Left ventricle myocardium superior (tissue), 1 donor: ENCODE results near the gene FOXO1. TPM values are rescaled to one million over a fixed set of nuclear protein-coding genes. Genes with fewer than 3 reads are reported as not detected.

ENCODE experiments used
- ATAC-seq: fragments of 200-7000 bp; cut with Tn5 transposase; one replicate; pipeline ENCODE4 v1.9.1; 2020; ENCODE audit warnings: mild to moderate bottlenecking, moderate library complexity
- DNase-seq: peaks from one replicate; pipeline ENCODE4 v3.0.0-alpha.2; 2020
- intact Hi-C: fragments of 100-400 bp; cut with micrococcal nuclease; formaldehyde crosslinking; loops from one replicate; pipeline ENCODE4 v1.11.0; 2022
- total RNA-seq: library from RNA; stranded (reverse); fragmentation: NEBNext Ultra II Directional; extraction: Animal tissue kit (Norgen Biotek cat#: 25700); gene quantifications from one replicate; pipeline ENCODE4 v1.2.1, GENCODE V29; 2021
- donor health status: DM: no; HTN: yes; CAD: no; lungs with severe emphysema.

The FOXO1 gene
- total RNA-seq, 1 donor from 2014 or later, result 14.7 TPM

DNA sequence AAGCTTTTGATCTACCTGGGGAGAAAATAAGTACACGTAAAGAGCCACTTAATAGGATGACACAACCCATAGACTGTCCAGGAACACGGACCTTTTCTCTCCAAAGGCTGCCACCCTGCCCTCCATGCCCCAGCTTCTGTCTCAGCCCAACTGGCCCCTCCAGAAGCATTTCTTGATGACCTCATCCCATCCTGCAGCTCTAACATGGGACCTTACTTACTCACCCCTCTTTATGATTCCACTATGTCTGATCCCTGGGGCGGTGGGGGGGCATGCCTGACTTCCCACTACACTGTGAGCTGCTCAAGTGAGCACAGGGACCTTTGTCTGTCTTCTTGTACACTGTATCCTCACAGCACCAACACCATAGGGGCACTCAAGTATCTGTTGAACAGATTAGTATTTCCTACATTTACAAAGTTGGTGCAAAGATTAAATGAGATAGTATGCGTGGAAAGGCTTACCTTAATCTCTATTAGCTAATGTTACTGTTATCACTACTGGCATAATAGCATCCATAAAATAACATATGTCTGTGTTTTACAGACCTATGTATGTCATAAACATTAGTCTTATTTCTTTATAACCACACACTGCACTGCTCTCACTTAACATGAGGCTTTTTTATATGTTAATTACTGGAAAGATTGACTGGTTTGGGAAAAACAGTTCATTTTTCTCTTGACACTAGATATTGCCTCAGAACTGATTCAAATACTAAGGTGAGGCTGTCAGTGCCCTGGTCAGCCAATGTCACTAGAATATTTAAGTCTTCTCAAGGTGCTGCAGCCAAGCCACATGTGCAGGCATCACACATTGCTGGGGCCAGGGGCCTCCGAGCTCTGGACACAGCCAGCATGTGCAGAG lies 100.9 kb downstream of the FOXO1 start:
- DNase-seq (no peak), ATAC-seq (no peak)
- intact Hi-C loops, result no loop called here

DNA sequence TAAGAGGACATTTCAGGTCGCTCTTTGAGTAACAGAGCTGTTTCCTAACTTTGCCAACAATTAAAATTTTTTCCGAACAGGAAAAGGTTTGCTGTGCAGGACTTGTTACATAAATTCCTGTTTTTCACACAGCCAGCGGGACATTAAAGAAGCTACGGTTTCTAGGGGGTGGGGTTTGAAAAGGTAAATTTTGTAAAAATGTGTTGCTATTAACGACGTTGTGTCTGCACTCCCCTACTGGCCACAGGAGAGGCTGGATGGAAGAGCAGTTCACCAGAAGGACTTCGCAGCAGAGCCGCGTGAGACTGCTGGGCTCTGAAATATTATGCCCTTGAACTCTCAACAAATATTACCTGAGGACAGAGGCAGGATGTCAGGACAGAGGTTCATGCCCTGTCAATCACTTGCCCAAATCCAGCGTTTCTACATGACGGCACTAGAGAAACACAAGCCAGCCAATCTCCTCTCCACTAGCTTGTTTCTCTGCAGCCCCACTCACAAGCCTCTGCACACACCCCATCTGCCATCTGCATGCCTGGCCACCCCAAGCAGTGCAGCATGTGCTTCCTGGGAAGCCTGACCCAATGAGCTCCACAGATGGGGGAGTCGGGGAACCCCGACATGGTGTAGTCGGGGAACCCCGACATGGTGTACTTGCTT lies 102.0 kb downstream of the FOXO1 start:
- intact Hi-C loops, result no loop called here
- DNase-seq, result no peak
- ATAC-seq, result peak; percentile 14

DNA sequence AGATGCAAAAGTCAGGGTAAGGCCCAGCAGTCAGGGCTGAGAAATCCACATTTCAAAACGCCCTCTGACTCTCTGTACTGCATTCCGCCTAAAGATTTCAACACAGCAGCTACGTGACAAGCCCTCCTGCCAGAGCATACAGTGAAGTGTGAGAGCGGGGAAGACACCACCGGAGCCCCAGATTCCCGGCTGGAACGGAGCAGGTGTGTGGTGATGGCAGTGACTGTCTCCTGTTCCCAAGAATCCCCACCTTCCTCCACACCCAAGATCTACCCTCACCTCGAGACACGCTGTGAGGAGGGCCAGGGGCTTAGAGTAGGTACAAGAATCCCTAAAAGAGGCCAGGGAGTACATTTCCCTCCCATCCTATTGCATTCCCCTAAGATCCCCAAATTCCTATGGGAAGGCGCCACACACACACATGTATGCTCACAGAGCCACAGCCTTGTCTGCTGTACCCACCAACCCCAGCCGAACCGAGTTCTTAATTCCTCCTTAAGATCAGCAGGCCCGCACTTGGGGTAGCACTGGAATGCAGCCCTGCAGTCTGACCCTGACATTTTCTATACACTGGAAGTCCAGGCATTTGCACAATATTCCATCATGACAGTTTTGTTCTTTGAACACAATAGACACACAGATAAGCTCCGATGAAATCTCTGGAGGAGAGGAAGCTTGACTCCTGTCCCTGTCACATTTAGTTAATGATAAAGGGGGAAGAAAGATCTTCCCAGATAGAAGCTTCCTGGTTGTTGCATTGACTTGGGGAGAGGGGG lies 102.9 kb downstream of the FOXO1 start:
- peak; percentile 50 for ATAC-seq
- DNase-seq, result no peak
- intact Hi-C loops, result no loop called here

DNA sequence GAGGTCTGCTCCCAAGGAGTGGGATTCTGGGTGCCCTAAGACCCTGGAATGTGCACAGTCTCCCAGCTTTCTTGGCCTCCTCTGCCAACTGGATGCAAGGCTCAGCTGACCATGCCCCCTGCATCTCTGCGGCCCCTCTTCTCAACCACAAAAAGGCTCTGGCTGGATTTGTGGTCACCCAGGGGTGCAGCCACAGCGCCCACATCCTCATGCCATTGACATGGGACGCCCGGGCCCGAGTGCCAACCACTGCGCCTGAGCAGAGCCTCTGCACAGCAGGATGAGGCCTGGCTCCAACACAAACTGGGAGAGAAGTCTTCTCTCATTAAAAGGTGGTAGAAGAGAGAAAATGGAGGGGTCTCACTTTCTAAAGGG lies 103.5 kb downstream of the FOXO1 start:
- ATAC-seq (peak; percentile 6), DNase-seq (no peak)
- intact Hi-C loops, result no loop called here

DNA sequence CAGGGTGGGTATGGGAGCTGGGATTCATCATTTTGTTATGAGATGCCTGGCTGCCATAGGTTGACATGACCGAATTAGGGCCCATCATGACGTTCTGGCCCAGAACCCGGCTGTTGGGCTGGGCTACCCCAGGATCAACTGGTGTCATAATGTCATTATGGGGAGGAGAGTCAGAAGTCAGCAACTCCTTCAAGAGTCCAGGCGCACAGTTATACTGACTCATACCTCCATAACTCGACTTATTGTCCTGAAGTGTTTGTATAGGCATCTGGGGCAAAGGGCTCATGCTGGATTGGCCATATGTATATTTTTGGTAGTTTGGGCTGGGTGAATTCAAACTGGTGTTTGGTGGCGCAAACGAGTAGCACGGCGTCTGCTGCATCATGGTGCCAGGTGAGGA lies 106.5 kb downstream of the FOXO1 start:
- intact Hi-C loops, result no loop called here
- no peak for ATAC-seq

DNA sequence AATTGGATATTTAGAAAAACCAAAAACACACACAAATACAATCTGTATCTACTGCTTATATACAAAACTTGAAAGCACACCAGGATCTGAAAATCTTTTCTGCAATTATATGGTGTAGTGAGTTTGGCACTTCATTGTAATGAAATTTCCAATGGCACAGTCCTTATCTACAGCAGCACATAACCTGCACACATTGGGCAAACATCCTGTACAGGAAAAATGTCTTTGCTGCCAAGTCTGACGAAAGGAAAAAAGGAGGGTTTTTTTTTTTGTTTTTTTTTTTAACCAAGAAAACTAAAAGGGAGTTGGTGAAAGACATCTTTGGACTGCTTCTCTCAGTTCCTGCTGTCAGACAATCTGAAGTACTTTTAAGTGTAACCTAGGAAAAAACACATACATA lies 107.8 kb downstream of the FOXO1 start:
- intact Hi-C loops, result no loop called here
- DNase-seq, result no peak
- peak; percentile 28 for ATAC-seq

More for the DNA sequence above, 106.5 kb downstream of the FOXO1 start:
- DNase-seq, result no peak

DNA sequence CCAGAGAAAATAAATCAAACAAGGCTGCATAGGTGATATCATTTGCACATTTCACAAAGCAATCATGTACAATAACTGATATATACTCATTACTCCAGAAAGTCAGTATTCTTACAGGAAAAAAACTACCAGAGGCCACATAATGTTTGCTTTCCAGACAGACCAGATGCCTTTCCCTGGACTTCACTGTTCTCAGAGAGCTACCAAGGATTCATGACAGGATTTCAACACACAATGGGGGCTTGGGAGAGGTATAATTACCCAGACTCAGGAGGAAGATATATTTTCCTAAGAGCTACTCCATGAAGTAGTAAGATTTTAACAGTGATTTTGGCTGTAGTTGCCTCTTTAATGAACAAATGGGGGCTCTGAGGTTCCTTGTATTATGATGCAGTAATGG lies 110.0 kb downstream of the FOXO1 start:
- no peak for ATAC-seq
- no peak for DNase-seq
- intact Hi-C loops, result no loop called here

DNA sequence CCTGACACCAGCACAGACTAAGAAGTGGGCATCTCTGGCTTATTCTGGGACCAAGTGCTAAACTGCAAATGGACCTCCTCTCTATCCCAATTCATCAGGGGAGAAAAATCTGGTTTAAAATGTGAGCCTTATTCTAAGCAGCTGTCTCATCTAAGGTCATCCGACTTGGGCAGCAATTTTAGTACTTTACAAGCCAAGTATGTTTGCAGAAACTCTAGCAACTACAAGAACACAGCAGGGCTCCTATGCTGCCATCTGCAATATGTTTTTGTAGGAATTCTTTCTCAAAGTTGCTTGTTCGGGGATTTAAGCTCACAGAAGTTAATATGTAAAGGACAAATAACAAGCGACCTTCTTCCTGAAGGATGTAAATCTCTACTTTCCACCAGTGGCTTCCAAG lies 113.1 kb downstream of the FOXO1 start:
- DNase-seq (no peak), ATAC-seq (no peak)
- intact Hi-C loops, result no loop called here

DNA sequence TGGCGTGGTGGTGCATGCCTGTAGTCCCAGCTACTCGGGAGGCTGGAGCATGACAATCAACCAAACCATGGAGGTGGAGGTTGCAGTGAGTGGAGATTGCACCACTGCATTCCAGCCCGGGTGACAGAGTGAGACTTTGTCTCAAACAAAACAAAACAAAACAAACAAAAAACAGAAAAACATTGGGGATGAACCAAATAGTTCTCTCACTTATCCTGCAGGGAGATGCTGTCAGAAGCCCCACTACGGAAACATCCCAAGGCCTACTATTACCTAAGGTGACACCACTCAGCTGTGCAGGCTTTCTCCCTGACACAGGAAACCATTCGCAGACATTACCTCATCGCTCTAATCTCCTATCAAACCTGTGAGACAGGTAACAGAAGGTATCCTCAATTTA lies 113.5 kb downstream of the FOXO1 start:
- intact Hi-C loops, result no loop called here
- DNase-seq (no peak), ATAC-seq (no peak)

DNA sequence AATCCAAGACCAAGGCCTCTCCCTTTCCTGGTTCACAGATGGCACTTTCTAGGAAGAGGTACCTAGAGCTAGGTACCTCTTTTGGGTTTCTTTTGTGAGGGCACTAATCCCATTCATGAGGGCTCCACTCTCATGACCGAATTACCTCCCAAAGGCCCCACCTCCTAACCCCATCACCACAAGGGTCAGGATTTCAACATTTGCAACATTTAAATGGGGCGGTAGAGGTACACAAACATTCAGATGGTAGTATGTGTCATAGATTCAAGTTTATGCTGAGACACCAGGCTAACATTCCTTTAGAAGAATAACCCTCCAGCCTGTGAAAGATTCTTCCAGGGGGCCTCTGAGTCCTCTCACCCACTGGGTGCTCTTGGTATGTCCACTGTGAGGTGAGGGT lies 116.3 kb downstream of the FOXO1 start:
- DNase-seq (no peak), ATAC-seq (no peak)
- intact Hi-C loops, result no loop called here

DNA sequence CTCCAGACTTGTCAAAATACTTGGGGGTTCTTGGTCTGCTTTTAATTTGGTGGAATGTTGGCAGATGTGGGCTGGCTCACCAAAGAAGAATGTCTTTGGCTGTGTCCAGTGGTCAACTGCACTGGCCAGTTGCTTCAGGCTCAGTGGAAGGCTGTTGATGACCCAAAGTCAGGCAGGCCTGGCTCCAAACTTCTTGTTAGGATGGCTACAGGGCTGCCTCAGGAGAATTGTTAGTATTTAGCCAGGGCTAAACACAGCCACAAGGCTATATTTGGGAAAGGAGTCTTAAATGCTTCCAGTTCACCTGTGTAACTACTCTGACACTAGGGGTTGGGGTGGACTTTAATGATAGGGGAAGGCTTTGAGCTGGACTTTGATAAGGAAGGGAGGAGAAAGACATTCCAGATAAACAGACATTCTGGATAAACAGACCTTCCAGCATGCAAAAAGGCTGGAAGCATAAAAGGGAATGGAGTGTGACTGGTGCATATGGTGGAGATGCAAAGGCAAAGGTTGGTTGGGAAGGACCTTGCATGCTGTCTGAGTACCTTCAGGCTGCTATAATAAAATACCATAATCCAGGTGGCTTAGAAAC lies 116.8 kb downstream of the FOXO1 start:
- intact Hi-C loops, result no loop called here
- peak; percentile 46 for ATAC-seq

DNA sequence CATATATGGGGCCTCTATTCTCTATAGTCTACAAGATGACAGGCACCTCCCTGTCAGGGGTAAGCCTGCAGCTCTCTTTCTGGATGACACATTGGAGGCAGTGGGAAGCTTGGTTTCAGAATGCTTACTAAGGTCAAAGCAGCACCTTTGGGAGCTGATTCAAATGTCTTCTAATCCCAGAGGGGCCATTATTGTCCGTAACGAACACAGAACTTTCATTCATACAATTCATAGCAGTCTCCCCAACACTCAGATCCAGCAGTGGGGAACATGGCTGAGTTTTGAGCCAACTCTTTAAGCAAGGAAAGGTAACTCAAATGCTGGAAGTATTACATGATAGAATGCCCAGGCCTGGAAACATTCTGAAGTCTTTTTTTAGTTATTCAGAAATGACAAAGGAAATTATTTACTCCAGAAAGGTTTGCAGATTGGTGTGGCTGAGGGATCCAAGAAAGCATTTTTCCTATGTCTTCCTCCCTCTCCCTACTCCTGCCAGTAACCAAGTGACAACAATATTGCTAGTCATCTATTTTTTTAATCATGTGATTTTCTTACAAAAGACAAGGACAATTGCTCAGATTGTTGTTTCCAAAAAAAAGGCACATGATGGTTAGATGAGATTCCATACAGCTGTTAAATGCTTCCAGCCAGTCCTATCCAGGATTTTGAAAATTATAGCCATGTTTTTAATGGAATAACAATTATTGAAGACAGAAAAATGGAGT lies 118.7 kb downstream of the FOXO1 start:
- ATAC-seq, result no peak
- intact Hi-C loops, result no loop called here
- no peak for DNase-seq

More for the DNA sequence above, 116.8 kb downstream of the FOXO1 start:
- DNase-seq, result no peak

DNA sequence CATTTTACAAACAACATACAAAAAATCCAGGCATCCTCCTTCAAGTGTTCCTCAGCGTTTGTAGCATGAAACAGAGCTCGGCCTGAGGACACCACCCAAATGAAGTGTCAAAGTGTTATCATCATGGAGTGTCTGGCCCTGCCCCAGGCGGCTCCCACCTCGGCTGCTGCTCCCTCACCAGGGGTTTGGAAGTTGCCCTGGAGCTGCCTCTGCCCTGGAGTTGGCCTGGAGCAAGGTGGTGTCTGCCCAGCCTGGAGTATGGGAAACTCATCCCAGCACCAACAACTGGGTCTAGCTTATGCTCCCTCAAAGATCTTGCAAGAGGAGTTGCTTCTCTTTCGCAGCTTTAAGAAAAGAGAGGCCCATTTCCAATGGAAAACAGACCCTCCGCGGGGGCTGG lies 120.4 kb downstream of the FOXO1 start:
- intact Hi-C loops, result no loop called here
- DNase-seq (no peak), ATAC-seq (no peak)

DNA sequence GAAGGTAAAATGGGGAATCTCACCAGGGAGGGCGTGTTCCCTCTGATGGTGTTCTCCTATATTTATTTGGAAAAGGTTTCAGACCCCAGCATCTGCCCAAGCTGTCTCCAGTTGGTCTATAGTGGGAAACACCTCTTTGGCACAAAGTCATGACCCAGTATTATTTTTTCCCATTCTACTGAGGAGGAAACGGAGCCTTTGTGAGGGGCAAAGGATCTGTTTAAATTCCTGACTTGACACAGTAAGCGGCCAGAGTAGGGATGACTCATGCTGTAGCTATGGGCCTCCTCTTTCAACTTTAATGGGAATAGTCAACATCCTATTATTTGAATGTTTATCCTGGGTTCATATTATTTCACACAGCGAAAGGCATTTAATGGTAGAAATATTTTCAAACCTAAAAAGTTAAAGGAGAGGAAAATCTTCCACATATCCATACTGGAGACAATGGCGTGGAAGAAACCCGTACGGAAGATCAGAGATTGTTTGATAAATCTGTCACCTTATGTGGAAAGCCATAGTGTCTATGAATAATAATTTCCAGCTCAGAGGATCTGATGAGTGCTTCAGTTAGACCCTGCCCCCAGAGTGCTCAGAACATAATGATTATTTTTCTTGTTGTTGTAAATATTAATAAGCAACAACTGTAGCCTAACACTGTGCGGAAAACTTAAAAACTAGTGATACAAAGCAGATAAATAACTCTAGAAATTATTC lies 126.0 kb downstream of the FOXO1 start:
- intact Hi-C loops, result no loop called here
- no peak for DNase-seq
- ATAC-seq, result peak; percentile 61

DNA sequence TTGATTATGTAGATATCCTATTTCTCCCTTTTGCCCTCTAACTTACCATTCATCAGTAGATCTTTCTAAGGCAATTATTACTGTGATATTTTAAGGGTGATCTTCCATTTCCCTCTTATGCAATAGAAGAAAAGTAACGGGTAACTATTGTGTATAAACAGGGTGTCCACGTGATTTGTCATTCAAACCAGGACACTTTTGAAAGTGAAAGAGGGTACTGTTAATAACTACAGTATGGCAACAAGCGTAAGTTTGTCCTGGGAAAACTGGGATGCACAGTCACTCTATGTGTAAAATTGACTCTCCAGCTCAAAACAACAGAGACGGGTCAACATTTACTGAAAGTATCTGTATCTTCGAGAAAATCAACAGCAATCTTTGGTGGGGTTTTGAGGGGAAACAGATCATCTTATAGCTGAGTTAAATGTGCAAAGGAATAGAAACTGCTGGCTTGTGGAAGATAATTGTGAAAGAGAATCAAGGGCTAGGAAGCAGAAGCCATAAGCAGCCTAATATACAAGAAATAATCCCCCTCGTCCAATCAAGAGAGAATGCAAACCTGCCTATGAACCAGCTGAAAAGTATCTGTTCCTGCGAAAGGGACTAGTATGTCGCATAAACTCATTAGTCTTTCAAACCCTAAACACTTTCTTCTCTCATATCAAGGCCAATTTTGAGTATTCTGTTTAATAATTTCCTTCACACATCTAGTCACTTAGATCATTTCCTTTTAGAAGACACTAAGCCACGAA lies 126.7 kb downstream of the FOXO1 start:
- ATAC-seq (no peak), DNase-seq (no peak)
- intact Hi-C loops, result no loop called here

DNA sequence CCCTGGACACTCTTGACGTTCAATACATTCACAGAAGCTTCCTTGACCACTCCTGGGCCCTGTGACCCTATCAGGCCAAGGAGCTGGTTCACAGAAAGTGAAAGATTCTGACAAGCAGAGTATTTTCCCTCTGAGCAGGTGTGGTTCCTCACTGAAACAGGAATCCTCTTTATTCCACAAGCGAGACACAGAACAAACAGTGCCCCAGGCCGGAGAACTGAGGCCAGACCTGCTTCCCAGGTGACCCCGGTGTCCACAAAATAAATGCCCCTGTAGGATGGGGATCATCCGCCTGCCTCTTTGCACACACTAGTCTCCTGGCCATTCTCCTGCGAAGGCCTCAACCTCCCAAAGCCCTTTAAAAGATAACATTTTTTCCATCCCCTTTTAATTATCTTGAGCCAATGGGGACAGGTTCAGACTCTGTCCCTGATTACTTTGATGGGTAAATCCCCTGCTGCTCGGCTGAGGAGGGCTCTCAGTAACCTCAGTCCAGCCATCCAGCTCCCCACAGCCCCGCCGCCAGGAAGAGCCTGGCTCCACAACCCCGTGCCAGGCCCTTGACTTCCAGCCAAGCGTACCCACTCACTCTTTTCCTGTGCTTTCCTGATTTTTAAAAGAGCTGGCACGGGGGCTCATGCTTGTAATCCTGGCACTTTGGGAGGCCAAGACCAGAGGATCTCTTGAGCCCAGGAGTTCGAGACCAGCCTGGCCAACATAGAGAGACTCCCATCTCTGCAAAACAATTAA lies 129.1 kb downstream of the FOXO1 start:
- DNase-seq (no peak), ATAC-seq (no peak)
- intact Hi-C loops, result no loop called here

DNA sequence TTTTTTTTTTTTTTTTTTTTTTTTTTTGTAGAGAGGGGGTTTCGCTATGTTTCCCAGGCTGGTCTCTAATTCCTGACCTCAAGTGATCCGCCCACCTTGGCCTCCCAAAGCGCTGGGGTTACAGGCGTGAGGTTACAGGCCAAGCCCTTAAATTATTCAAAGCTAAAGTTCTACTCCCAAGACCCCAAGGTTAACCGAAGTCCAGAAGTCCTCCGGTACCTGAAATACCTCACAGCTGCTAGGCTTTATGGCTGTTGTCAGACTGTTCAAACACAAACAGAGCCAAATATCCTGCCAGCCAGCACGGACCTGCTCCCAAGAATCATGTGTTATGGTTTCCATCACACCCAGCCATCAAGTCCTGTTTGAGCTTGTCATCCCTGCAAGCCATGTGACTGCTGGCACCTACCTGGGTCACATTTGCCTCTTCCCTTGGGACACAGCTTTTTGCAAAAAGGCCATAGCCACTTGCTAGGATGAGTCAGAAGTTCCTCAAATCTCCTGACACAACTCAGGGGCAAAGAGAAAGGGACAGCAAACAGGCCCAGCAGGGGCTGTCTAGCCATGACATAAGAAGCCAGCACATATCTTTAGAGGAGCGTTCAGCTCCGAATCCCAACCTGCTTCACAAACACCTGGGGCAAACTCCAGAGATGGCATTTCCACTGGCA lies 129.9 kb downstream of the FOXO1 start:
- intact Hi-C loops, result no loop called here
- ATAC-seq (peak; percentile 63), DNase-seq (no peak)
